Globus pallidus (tissue), 1 donor: ENCODE measurements around the gene P2RY8.

Experiments used
- DNase-seq: peaks from one replicate; pipeline ENCODE4 v3.0.0-alpha.2; 2015; ENCODE audit warnings: low spot score

P2RY8 gene

GRCh38 chrX:1417921-1418771, 118.8 kb downstream of the P2RY8 start:
- no peak for DNase-seq

GRCh38 chrX:1416965-1417760, 119.8 kb downstream of the P2RY8 start:
- DNase-seq, result no peak

- no peak for DNase-seq
Measured at GRCh38 chrX:1416327-1416784, 120.6 kb downstream of the P2RY8 start.
